Spinal cord (tissue), 10 donors: ENCODE data around the gene SLC35A4. TPM values are rescaled to one million over a fixed set of nuclear protein-coding genes. Genes with fewer than 3 reads are reported as not detected.

ENCODE experiments used
- DNase-seq, 6 donors: peaks; one replicate each; pipeline versions ENCODE4 v3.0.0 to v3.0.0-alpha.2; 2013 to 2015; ENCODE audit warnings: low spot score in 6 of 6, low read depth in 4 of 6
- H3K27ac ChIP-seq: one replicate; pipeline ENCODE4 v1.5.1; 2013; ENCODE audit warnings: low read depth, low read length, control low read depth
- H3K27me3 ChIP-seq: one replicate; pipeline ENCODE4 v1.6.1; 2013; ENCODE audit warnings: low read length; ENCODE audit not compliant: control insufficient read depth, insufficient read depth
- H3K36me3 ChIP-seq: one replicate; pipeline ENCODE4 v1.6.1; 2013; ENCODE audit warnings: low read length; ENCODE audit not compliant: control insufficient read depth, insufficient read depth
- H3K4me1 ChIP-seq: one replicate; pipeline ENCODE4 v1.6.1; 2013; ENCODE audit warnings: low read length; ENCODE audit not compliant: control insufficient read depth, insufficient read depth
- H3K4me3 ChIP-seq: one replicate; pipeline ENCODE4 v1.5.1; 2013; ENCODE audit warnings: low read depth, low read length, control low read depth
- H3K9me3 ChIP-seq: one replicate; pipeline ENCODE4 v1.6.1; 2013; ENCODE audit warnings: low read length; ENCODE audit not compliant: control insufficient read depth, insufficient read depth
- WGBS: methylation state at CpG from one replicate; pipeline ENCODE4 v1.1.5; 2013; ENCODE audit warnings: missing lambda C conversion rate; ENCODE audit not compliant: insufficient coverage; 5-methylcytosine and 5-hydroxymethylcytosine counted together
- polyA plus RNA-seq, 2 donors: library from polyadenylated mRNA; unstranded; fragments of 120-200 nt; gene quantifications; one replicate each; pipeline ENCODE4 v1.2.1, GENCODE V29; 2013; ENCODE audit not compliant: insufficient read length in 2 of 2
- small RNA-seq: library from RNA; depleted of rRNA; stranded (forward); fragments of <200 nt; gene quantifications from one replicate; pipeline ENCODE3, GENCODE V24; 2014; ENCODE audit warnings: low replicate concordance
- total RNA-seq, 2 donors: library from RNA; depleted of rRNA in 1 of 2; stranded (reverse); fragments of 120-200 nt in 1 of 2; fragments of >200 nt in 1 of 2; gene quantifications; one replicate each; pipeline versions ENCODE4 v1.2.3 to v1.2.4, GENCODE V29; 2013 to 2014
- donor health status: healthy.

The SLC35A4 gene
- total and polyA plus RNA-seq, 4 donors = 10.0 to 69.0 (median 39.3) TPM

DNA sequence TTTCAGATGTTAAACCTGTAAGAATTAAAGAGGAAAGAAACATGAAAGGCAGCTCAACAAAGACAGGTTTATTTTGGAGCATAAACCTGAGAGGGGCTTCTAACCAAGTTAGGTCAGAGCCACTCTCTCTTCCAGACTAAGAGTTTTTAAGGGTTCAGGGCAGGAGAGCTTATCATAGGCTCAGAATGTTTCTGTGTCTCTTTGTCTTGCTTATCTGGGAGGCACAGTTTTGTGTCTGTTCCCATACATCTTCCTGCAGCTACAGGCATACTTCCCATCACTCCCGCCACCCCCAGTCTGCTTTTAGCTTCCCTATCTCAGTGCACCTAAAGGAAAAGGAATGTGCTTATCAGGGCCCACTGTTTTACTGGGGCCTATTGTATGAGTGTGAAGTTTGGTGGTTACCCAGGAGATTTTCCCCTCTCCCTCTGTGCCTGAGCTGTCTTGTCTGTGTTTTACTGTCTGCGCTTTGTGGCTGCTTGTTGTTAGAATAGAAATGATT, 46.4 kb downstream of the SLC35A4 start:
- Histone ChIP-seq H3K36me3 (no peaks in the 10 kb centered on the region), H3K9me3 (no peaks in the 10 kb centered on the region), H3K27ac (no peak overlapping the region), H3K4me3 (no peak overlapping the region), H3K4me1 (peaks cover 5% of the 10 kb centered on the region), H3K27me3 (no peaks in the 10 kb centered on the region)
- no CpG with 5 or more reads among the region's 2 CpGs for WGBS
- peak in 1 of 6 donors; percentile 3 for DNase-seq

Small RNA genes within 50 kb of the gene (small RNA-seq; reads per million reads assigned to genes)
- gene RF00279 (not detected), gene RF00443 (not detected)

Other genes starting within 250 kb of the SLC35A4 start
- gene HBEGF, start 218.2 kb upstream of the SLC35A4 start, total RNA-seq = 10 to 100 TPM; 12.3 to 30.0 TPM
- gene HBEGF, start 218.2 kb upstream of the SLC35A4 start, polyA plus RNA-seq = 10 to 100 TPM; 21.2 to 21.9 TPM
- under 1 TPM; 0.30 to 0.39 TPM for gene SLC4A9, start 204.6 kb upstream of the SLC35A4 start, total RNA-seq
- 1 to 10 TPM in 1 of 2 donors, under 1 TPM in 1; 0.29 to 1.9 TPM for gene SLC4A9, start 204.6 kb upstream of the SLC35A4 start, polyA plus RNA-seq
- gene ANKHD1, start 163.0 kb upstream of the SLC35A4 start, total RNA-seq = 100 to 1,000 TPM in 1 of 2 donors, 10 to 100 TPM in 1; 65.6 to 119 TPM
- 10 to 100 TPM; 74.5 to 78.0 TPM for gene ANKHD1, start 163.0 kb upstream of the SLC35A4 start, polyA plus RNA-seq
- 1 to 10 TPM in 1 of 2 donors, under 1 TPM in 1; 0.40 to 4.5 TPM for gene EIF4EBP3, start 17.2 kb upstream of the SLC35A4 start, total RNA-seq
- gene EIF4EBP3, start 17.2 kb upstream of the SLC35A4 start, polyA plus RNA-seq = 1 to 10 TPM; 3.2 to 6.9 TPM
- gene SRA1, start 7.4 kb upstream of the SLC35A4 start, total RNA-seq = 10 to 100 TPM; 23.3 to 36.1 TPM
- 10 to 100 TPM; 44.3 to 53.3 TPM for gene SRA1, start 7.4 kb upstream of the SLC35A4 start, polyA plus RNA-seq
- gene APBB3, start 230 bp upstream of the SLC35A4 start, total RNA-seq = 10 to 100 TPM; 32.3 to 34.6 TPM
- 10 to 100 TPM; 52.6 to 90.1 TPM for gene APBB3, start 230 bp upstream of the SLC35A4 start, polyA plus RNA-seq
- gene CD14, start 68.3 kb downstream of the SLC35A4 start, total RNA-seq = 10 to 100 TPM; 38.3 to 42.4 TPM
- 10 to 100 TPM in 1 of 2 donors, 1 to 10 TPM in 1; 7.9 to 11.3 TPM for gene CD14, start 68.3 kb downstream of the SLC35A4 start, polyA plus RNA-seq
- 1 to 10 TPM; 6.7 to 9.3 TPM for gene TMCO6, start 74.6 kb downstream of the SLC35A4 start, total RNA-seq
- 10 to 100 TPM; 11.6 to 16.2 TPM for gene TMCO6, start 74.6 kb downstream of the SLC35A4 start, polyA plus RNA-seq
- 10 to 100 TPM; 43.1 to 86.1 TPM for gene NDUFA2, start 82.8 kb downstream of the SLC35A4 start, total RNA-seq
- gene NDUFA2, start 82.8 kb downstream of the SLC35A4 start, polyA plus RNA-seq = 10 to 100 TPM; 95.1 to 96.2 TPM
- gene IK, start 83.0 kb downstream of the SLC35A4 start, total RNA-seq = 100 to 1,000 TPM in 1 of 2 donors, 10 to 100 TPM in 1; 62.7 to 119 TPM
- gene IK, start 83.0 kb downstream of the SLC35A4 start, polyA plus RNA-seq = 100 to 1,000 TPM; 141 to 149 TPM
- gene WDR55, start 100.1 kb downstream of the SLC35A4 start, total RNA-seq = 10 to 100 TPM in 1 of 2 donors, 1 to 10 TPM in 1; 9.4 to 11.7 TPM
- gene WDR55, start 100.1 kb downstream of the SLC35A4 start, polyA plus RNA-seq = 10 to 100 TPM; 15.9 to 22.1 TPM
- under 1 TPM; 0.40 to 0.72 TPM for gene DND1, start 108.7 kb downstream of the SLC35A4 start, total RNA-seq
- gene DND1, start 108.7 kb downstream of the SLC35A4 start, polyA plus RNA-seq = 1 to 10 TPM in 1 of 2 donors, not detected in 1; 2.4 TPM
- 10 to 100 TPM; 51.4 to 65.1 TPM for gene HARS1, start 126.5 kb downstream of the SLC35A4 start, total RNA-seq
- 100 to 1,000 TPM in 1 of 2 donors, 10 to 100 TPM in 1; 86.3 to 100 TPM for gene HARS1, start 126.5 kb downstream of the SLC35A4 start, polyA plus RNA-seq
- 10 to 100 TPM; 24.7 to 36.6 TPM for gene HARS2, start 126.6 kb downstream of the SLC35A4 start, total RNA-seq
- gene HARS2, start 126.6 kb downstream of the SLC35A4 start, polyA plus RNA-seq = 10 to 100 TPM; 36.9 to 45.9 TPM
- 100 to 1,000 TPM in 1 of 2 donors, 10 to 100 TPM in 1; 36.5 to 102 TPM for gene ZMAT2, start 135.6 kb downstream of the SLC35A4 start, total RNA-seq
- gene ZMAT2, start 135.6 kb downstream of the SLC35A4 start, polyA plus RNA-seq = 100 to 1,000 TPM; 103 to 109 TPM
- gene PCDHA1, start 221.3 kb downstream of the SLC35A4 start, total RNA-seq = 1 to 10 TPM; 1.0 to 4.5 TPM
- 1 to 10 TPM; 6.5 to 9.7 TPM for gene PCDHA1, start 221.3 kb downstream of the SLC35A4 start, polyA plus RNA-seq
- 1 to 10 TPM in 1 of 2 donors, under 1 TPM in 1; 0.99 to 3.3 TPM for gene PCDHA2, start 230.0 kb downstream of the SLC35A4 start, total RNA-seq
- gene PCDHA2, start 230.0 kb downstream of the SLC35A4 start, polyA plus RNA-seq = 1 to 10 TPM; 4.6 to 5.7 TPM
- 1 to 10 TPM; 2.1 to 8.3 TPM for gene PCDHA3, start 236.2 kb downstream of the SLC35A4 start, total RNA-seq
- 10 to 100 TPM in 1 of 2 donors, 1 to 10 TPM in 1; 9.5 to 13.2 TPM for gene PCDHA3, start 236.2 kb downstream of the SLC35A4 start, polyA plus RNA-seq
- gene PCDHA4, start 242.2 kb downstream of the SLC35A4 start, total RNA-seq = 1 to 10 TPM; 3.2 to 8.6 TPM
- 1 to 10 TPM; 5.9 to 8.7 TPM for gene PCDHA4, start 242.2 kb downstream of the SLC35A4 start, polyA plus RNA-seq